ENCODE data around the gene USP44. TPM values are rescaled to one million over a fixed set of nuclear protein-coding genes. Genes with fewer than 3 reads are reported as not detected.
"Not testable (repeated sequence)": the region's sequence is repeated elsewhere in the genome, so short reads cannot be mapped to it uniquely, and the experiment has no call there.

USP44 gene
- total and polyA plus RNA-seq, 2 experiments from 2014 or later = 235 to 248 TPM

DNA sequence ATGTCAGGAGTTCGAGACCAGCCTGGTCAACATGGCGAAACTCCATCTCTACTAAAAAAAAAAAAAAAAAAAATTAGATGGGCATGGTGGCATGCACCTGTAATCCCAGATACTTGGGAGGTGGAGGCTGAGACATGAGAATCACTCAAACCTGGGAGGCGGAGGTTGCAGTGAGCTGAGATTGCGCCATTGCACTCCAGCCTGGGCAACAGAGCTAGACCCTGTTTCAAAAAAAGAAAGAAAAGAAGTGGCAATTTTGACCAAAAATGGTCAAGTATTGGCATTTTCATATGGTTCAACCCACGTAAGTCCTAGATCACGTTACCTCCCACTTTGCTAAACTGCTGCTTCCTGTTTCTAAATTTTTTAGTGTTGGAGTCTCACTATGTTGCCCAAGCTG lies 68.7 kb downstream of the USP44 start:
- not testable (repeated sequence) for H3K4me3 ChIP-seq; H3K4me3 Mint-ChIP-seq; H3K4me1 ChIP-seq (ENCODE audit: insufficient read depth); H3K4me2 ChIP-seq; H3F3A ChIP-seq (replicated peaks; ENCODE audit: low read depth); ATAC-seq; H3K9me3 Mint-ChIP-seq; H3K27me3 ChIP-seq (ENCODE audit: insufficient read depth); H3K4me1 Mint-ChIP-seq; H3K27ac Mint-ChIP-seq; DNase-seq (ENCODE audit: low spot score); H2AFZ ChIP-seq; H3K27ac ChIP-seq (ENCODE audit: low read depth); H3K9me2 ChIP-seq (ENCODE audit: insufficient read depth); H3K27me3 Mint-ChIP-seq (ENCODE audit: insufficient read depth, low read depth, poor library complexity)
- H3K36me3 Mint-ChIP-seq (ENCODE audit: low read depth) = peaks cover 71% of the 10 kb centered on the region
- Histone ChIP-seq H3K36me3 (ENCODE audit: insufficient read depth) (peaks cover 34% of the 10 kb centered on the region), H4K20me1 (replicated peaks; ENCODE audit: insufficient read depth) (peaks cover 34% of the 10 kb centered on the region), H3K79me2 (replicated peaks; ENCODE audit: insufficient read depth) (peaks cover 82% of the 10 kb centered on the region)

- Histone ChIP-seq H3K79me2 (replicated peaks; ENCODE audit: insufficient read depth) (peaks cover 87% of the 10 kb centered on the region), H3K4me1 (ENCODE audit: insufficient read depth) (no peaks in the 10 kb centered on the region), H2AFZ (no peak overlapping the region), H3K36me3 (ENCODE audit: insufficient read depth) (peaks cover 35% of the 10 kb centered on the region), H3K9me2 (ENCODE audit: insufficient read depth) (no peaks in the 10 kb centered on the region), H3K4me2 (no peak overlapping the region), H4K20me1 (replicated peaks; ENCODE audit: insufficient read depth) (peaks cover 39% of the 10 kb centered on the region), H3K27ac (ENCODE audit: low read depth) (no peak overlapping the region), H3K4me3 (no peak overlapping the region), H3F3A (replicated peaks; ENCODE audit: low read depth) (no peaks in the 10 kb centered on the region), H3K27me3 (ENCODE audit: insufficient read depth) (no peaks in the 10 kb centered on the region)
- Mint-ChIP-seq H3K9me3 (no peaks in the 10 kb centered on the region), H3K27me3 (ENCODE audit: insufficient read depth, low read depth, poor library complexity) (no peaks in the 10 kb centered on the region), H3K4me3 (no peak overlapping the region), H3K36me3 (ENCODE audit: low read depth) (peaks cover 71% of the 10 kb centered on the region), H3K4me1 (peaks cover 3% of the 10 kb centered on the region; the same call in 1 of the 3 replicates), H3K27ac (no peak overlapping the region)
- DNase-seq (ENCODE audit: low spot score) (no peak), ATAC-seq (no peak)
- no peak for TF ChIP-seq ZNF114 (CRISPR knock-in tag; IDR thresholded peaks at IDR 0.05)
- TF ChIP-seq, protein P1, sequence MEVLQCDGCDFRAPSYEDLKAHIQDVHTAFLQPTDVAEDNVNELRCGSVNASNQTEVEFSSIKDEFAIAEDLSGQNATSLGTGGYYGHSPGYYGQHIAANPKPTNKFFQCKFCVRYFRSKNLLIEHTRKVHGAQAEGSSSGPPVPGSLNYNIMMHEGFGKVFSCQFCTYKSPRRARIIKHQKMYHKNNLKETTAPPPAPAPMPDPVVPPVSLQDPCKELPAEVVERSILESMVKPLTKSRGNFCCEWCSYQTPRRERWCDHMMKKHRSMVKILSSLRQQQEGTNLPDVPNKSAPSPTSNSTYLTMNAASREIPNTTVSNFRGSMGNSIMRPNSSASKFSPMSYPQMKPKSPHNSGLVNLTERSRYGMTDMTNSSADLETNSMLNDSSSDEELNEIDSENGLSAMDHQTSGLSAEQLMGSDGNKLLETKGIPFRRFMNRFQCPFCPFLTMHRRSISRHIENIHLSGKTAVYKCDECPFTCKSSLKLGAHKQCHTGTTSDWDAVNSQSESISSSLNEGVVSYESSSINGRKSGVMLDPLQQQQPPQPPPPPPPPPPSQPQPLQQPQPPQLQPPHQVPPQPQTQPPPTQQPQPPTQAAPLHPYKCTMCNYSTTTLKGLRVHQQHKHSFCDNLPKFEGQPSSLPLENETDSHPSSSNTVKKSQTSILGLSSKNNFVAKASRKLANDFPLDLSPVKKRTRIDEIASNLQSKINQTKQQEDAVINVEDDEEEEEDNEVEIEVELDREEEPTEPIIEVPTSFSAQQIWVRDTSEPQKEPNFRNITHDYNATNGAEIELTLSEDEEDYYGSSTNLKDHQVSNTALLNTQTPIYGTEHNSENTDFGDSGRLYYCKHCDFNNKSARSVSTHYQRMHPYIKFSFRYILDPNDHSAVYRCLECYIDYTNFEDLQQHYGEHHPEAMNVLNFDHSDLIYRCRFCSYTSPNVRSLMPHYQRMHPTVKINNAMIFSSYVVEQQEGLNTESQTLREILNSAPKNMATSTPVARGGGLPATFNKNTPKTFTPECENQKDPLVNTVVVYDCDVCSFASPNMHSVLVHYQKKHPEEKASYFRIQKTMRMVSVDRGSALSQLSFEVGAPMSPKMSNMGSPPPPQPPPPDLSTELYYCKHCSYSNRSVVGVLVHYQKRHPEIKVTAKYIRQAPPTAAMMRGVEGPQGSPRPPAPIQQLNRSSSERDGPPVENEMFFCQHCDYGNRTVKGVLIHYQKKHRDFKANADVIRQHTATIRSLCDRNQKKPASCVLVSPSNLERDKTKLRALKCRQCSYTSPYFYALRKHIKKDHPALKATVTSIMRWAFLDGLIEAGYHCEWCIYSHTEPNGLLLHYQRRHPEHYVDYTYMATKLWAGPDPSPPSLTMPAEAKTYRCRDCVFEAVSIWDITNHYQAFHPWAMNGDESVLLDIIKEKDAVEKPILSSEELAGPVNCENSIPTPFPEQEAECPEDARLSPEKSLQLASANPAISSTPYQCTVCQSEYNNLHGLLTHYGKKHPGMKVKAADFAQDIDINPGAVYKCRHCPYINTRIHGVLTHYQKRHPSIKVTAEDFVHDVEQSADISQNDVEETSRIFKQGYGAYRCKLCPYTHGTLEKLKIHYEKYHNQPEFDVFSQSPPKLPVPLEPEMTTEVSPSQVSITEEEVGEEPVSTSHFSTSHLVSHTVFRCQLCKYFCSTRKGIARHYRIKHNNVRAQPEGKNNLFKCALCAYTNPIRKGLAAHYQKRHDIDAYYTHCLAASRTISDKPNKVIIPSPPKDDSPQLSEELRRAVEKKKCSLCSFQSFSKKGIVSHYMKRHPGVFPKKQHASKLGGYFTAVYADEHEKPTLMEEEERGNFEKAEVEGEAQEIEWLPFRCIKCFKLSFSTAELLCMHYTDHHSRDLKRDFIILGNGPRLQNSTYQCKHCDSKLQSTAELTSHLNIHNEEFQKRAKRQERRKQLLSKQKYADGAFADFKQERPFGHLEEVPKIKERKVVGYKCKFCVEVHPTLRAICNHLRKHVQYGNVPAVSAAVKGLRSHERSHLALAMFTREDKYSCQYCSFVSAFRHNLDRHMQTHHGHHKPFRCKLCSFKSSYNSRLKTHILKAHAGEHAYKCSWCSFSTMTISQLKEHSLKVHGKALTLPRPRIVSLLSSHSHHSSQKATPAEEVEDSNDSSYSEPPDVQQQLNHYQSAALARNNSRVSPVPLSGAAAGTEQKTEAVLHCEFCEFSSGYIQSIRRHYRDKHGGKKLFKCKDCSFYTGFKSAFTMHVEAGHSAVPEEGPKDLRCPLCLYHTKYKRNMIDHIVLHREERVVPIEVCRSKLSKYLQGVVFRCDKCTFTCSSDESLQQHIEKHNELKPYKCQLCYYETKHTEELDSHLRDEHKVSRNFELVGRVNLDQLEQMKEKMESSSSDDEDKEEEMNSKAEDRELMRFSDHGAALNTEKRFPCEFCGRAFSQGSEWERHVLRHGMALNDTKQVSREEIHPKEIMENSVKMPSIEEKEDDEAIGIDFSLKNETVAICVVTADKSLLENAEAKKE (CRISPR knock-in tag; IDR thresholded peaks at IDR 0.05) = no peak
- TF ChIP-seq REST (IDR thresholded peaks at IDR 0.05; ENCODE audit: unreplicated experiment) = no peak
- TF ChIP-seq POLR2AphosphoS5 (IDR thresholded peaks at IDR 0.05; ENCODE audit: low read depth) = no peak
- TF ChIP-seq ZNF331 (CRISPR knock-in tag; IDR thresholded peaks at IDR 0.05; ENCODE audit: low read depth) = no peak
- no peak for TF ChIP-seq EZH2phosphoT487 (IDR thresholded peaks at IDR 0.05; ENCODE audit: unreplicated experiment)
- TF ChIP-seq, protein P2, sequence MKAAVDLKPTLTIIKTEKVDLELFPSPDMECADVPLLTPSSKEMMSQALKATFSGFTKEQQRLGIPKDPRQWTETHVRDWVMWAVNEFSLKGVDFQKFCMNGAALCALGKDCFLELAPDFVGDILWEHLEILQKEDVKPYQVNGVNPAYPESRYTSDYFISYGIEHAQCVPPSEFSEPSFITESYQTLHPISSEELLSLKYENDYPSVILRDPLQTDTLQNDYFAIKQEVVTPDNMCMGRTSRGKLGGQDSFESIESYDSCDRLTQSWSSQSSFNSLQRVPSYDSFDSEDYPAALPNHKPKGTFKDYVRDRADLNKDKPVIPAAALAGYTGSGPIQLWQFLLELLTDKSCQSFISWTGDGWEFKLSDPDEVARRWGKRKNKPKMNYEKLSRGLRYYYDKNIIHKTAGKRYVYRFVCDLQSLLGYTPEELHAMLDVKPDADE (IDR thresholded peaks at IDR 0.05) = no peak
- TF ChIP-seq NANOG (IDR thresholded peaks at IDR 0.05; ENCODE audit: borderline replicate concordance) = no peak
- TF ChIP-seq JUNB (IDR thresholded peaks at IDR 0.05; ENCODE audit: unreplicated experiment) = no peak
- TF ChIP-seq CREB1 (CRISPR knock-in tag; IDR thresholded peaks at IDR 0.05; ENCODE audit: low read depth) = no peak
Observed at GRCh38 chr12:95481888-95482287, 69.4 kb downstream of the USP44 start.

Data from GM23338 (cell line).